ENCODE data around the gene SMARCE1.

The SMARCE1 gene

GRCh38 chr17:40577611-40578065 is 70.0 kb downstream of the SMARCE1 start:
- peak; percentile 68 for DNase-seq

GRCh38 chr17:40576113-40576740 is 71.4 kb downstream of the SMARCE1 start:
- no peak for DNase-seq
